Tibial nerve (tissue), 4 donors: ENCODE data around the gene DUSP18.
"Not testable (repeated sequence)": the region's sequence is repeated elsewhere in the genome, so short reads cannot be mapped to it uniquely, and the experiment has no call there.

ENCODE experiments used
- EP300 ChIP-seq, 2 donors: sonication (generic); formaldehyde crosslinking; IDR thresholded peaks; one replicate each; pipeline ENCODE4 v1.6.1; 2017; ENCODE audit warnings: antibody characterized with exemption in 2 of 2, mild to moderate bottlenecking in 1 of 2
- TF ChIP-seq, protein P1 (sequence below), 5 experiments: fragments of 200-600 bp in 3 of 5; fragments of 450-650 bp in 2 of 5; sonication (generic) in 3 of 5; IDR thresholded peaks; one replicate each; pipeline ENCODE4 v1.5.1; 2016 to 2019; ENCODE audit warnings: antibody characterized with exemption in 5 of 5, mild to moderate bottlenecking in 3 of 5, moderate library complexity in 2 of 5

DNA sequence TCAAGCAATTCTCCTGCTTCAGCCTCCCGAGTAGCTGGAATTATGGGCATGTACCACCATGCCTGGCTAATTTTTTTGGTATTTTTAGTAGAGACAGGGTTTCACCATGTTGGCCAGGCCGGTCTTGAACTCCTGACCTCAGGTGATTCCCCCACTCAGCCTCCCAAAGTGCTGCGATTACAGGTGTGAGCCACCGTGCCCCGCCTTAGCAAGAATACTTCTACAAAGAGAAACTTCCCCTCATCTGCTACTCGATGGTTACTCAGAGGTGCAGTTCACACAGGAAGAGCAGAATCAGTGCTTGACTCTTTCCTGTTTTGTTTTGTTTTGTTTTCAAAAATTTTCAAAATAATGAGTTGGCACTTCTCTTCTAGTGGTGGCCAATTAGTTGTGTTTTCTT lies 42.3 kb upstream of the DUSP18 start:
- TF ChIP-seq, protein P1, sequence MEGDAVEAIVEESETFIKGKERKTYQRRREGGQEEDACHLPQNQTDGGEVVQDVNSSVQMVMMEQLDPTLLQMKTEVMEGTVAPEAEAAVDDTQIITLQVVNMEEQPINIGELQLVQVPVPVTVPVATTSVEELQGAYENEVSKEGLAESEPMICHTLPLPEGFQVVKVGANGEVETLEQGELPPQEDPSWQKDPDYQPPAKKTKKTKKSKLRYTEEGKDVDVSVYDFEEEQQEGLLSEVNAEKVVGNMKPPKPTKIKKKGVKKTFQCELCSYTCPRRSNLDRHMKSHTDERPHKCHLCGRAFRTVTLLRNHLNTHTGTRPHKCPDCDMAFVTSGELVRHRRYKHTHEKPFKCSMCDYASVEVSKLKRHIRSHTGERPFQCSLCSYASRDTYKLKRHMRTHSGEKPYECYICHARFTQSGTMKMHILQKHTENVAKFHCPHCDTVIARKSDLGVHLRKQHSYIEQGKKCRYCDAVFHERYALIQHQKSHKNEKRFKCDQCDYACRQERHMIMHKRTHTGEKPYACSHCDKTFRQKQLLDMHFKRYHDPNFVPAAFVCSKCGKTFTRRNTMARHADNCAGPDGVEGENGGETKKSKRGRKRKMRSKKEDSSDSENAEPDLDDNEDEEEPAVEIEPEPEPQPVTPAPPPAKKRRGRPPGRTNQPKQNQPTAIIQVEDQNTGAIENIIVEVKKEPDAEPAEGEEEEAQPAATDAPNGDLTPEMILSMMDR (IDR thresholded peaks at IDR 0.05): not testable (repeated sequence)
- TF ChIP-seq EP300 (IDR thresholded peaks at IDR 0.05): not testable (repeated sequence)
